ENCODE data around the gene RAB37.

RAB37 gene

DNA sequence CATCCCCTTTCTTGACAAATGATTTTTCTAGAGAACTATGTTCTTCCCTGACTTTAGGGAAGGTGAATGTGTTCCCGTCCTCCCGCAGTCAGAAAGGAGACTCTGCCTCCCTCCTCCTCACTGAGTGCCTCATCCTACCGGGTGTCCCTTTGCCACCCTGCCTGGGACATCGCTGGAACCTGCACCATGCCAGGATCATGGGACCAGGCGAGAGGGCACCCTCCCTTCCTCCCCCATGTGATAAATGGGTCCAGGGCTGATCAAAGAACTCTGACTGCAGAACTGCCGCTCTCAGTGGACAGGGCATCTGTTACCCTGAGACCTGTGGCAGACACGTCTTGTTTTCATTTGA, 31.7 kb downstream of the RAB37 start:
- Histone ChIP-seq H3K4me1 (ENCODE audit: insufficient read depth, low read length, severe bottlenecking) (no peaks in the 10 kb centered on the region), H4K20me1 (ENCODE audit: insufficient read depth, low read length) (no peaks in the 10 kb centered on the region), H3K9me2 (ENCODE audit: low read depth, low read length) (no peaks in the 10 kb centered on the region), H3K9ac (ENCODE audit: low read length) (no peak overlapping the region), H3K9me3 (ENCODE audit: low read length) (no peaks in the 10 kb centered on the region), H3K4me2 (ENCODE audit: low read length) (no peak overlapping the region), H3K79me2 (ENCODE audit: insufficient read depth, low read length) (no peaks in the 10 kb centered on the region), H2AFZ (ENCODE audit: low read length) (no peak overlapping the region), H3K27me3 (ENCODE audit: insufficient read depth, low read length) (no peaks in the 10 kb centered on the region), H3K36me3 (ENCODE audit: insufficient read depth, low read length) (peaks cover 50% of the 10 kb centered on the region), H3K4me3 (ENCODE audit: low read depth, low read length, poor library complexity, severe bottlenecking) (no peak overlapping the region), H3F3A (ENCODE audit: insufficient read depth, low read length) (no peaks in the 10 kb centered on the region), H3K27ac (ENCODE audit: low read depth, low read length, poor library complexity, severe bottlenecking) (no peak overlapping the region)
- TF ChIP-seq EZH2 (IDR thresholded peaks at IDR 0.05; ENCODE audit: borderline replicate concordance, low read length) = no peak
- TF ChIP-seq CTCF (IDR thresholded peaks at IDR 0.05; ENCODE audit: low read length) = no peak

- Histone ChIP-seq H4K20me1 (ENCODE audit: insufficient read depth, low read length) (no peaks in the 10 kb centered on the region), H3K4me2 (ENCODE audit: low read length) (no peak overlapping the region), H2AFZ (ENCODE audit: low read length) (no peak overlapping the region), H3K9me3 (ENCODE audit: low read length) (no peaks in the 10 kb centered on the region), H3K27me3 (ENCODE audit: insufficient read depth, low read length) (no peaks in the 10 kb centered on the region), H3K79me2 (ENCODE audit: insufficient read depth, low read length) (no peaks in the 10 kb centered on the region), H3K36me3 (ENCODE audit: insufficient read depth, low read length) (peaks cover 55% of the 10 kb centered on the region), H3K27ac (ENCODE audit: low read depth, low read length, poor library complexity, severe bottlenecking) (no peak overlapping the region), H3K4me3 (ENCODE audit: low read depth, low read length, poor library complexity, severe bottlenecking) (no peak overlapping the region), H3K9me2 (ENCODE audit: low read depth, low read length) (no peaks in the 10 kb centered on the region), H3K4me1 (ENCODE audit: insufficient read depth, low read length, severe bottlenecking) (no peaks in the 10 kb centered on the region), H3K9ac (ENCODE audit: low read length) (no peak overlapping the region), H3F3A (ENCODE audit: insufficient read depth, low read length) (no peaks in the 10 kb centered on the region)
- no peak for TF ChIP-seq CTCF (IDR thresholded peaks at IDR 0.05; ENCODE audit: low read length)
- no peak for TF ChIP-seq EZH2 (IDR thresholded peaks at IDR 0.05; ENCODE audit: borderline replicate concordance, low read length)
Measured at GRCh38 chr17:74769266-74769855, 32.3 kb downstream of the RAB37 start.

DNA sequence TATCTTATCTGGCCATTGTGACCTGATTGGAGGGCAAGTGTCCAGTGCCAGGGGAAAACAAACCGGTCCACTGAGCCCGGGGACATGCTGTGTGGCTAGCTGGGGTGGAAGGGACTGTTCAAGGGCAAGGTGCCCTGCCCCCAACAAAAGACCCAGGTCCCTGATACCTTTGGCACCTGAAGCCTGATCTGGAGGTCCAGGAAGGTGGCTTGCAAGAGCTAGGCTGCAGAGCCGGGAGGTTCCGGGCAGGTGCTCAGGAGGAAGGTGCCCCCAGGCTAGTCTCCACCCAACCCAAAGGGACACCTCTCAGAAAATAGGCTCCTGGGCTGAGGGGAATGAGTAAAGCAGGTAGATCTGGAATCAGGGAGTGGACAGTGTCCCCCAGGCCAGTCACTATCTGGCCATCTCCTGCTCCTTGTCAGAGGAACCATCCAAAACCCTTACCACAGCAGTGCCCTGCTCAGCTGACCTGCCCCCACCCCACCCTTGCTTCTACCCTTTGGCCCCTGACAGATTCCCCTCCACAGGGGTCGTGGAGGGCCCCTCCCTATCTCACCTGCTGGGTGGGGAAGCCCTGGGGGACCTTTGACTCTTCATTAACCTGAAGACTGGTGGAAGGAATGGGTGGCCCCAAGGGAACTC, 32.9 kb downstream of the RAB37 start:
- no peaks in the 10 kb centered on the region for H3K9me3 ChIP-seq (ENCODE audit: low read length)
- H4K20me1 ChIP-seq (ENCODE audit: insufficient read depth, low read length) = no peaks in the 10 kb centered on the region
- H3K4me3 ChIP-seq (ENCODE audit: low read depth, low read length, poor library complexity, severe bottlenecking) = no peak overlapping the region
- TF ChIP-seq CTCF (IDR thresholded peaks at IDR 0.05; ENCODE audit: low read length) (no peak), EZH2 (IDR thresholded peaks at IDR 0.05; ENCODE audit: borderline replicate concordance, low read length) (no peak)
- H3K27ac ChIP-seq (ENCODE audit: low read depth, low read length, poor library complexity, severe bottlenecking) = no peak overlapping the region
- peaks cover 1% of the 10 kb centered on the region for H3K4me1 ChIP-seq (ENCODE audit: insufficient read depth, low read length, severe bottlenecking)
- H3K79me2 ChIP-seq (ENCODE audit: insufficient read depth, low read length) = 0 out of 2 replicates have a peak, but pooled peaks cover under 1% of the 10 kb centered on the region
- no peak overlapping the region for H3K4me2 ChIP-seq (ENCODE audit: low read length)
- H3K27me3 ChIP-seq (ENCODE audit: insufficient read depth, low read length) = no peaks in the 10 kb centered on the region
- no peaks in the 10 kb centered on the region for H3K9me2 ChIP-seq (ENCODE audit: low read depth, low read length)
- no peak overlapping the region for H3K9ac ChIP-seq (ENCODE audit: low read length)
- no peak overlapping the region for H2AFZ ChIP-seq (ENCODE audit: low read length)
- H3F3A ChIP-seq (ENCODE audit: insufficient read depth, low read length) = no peaks in the 10 kb centered on the region
- H3K36me3 ChIP-seq (ENCODE audit: insufficient read depth, low read length) = peaks cover 55% of the 10 kb centered on the region
